ENCODE measurements around the gene SLC37A1. TPM values are rescaled to one million over a fixed set of nuclear protein-coding genes. Genes with fewer than 3 reads are reported as not detected.

Gene SLC37A1
- total RNA-seq, 1 experiment from 2014 or later, result 8.9 TPM

DNA sequence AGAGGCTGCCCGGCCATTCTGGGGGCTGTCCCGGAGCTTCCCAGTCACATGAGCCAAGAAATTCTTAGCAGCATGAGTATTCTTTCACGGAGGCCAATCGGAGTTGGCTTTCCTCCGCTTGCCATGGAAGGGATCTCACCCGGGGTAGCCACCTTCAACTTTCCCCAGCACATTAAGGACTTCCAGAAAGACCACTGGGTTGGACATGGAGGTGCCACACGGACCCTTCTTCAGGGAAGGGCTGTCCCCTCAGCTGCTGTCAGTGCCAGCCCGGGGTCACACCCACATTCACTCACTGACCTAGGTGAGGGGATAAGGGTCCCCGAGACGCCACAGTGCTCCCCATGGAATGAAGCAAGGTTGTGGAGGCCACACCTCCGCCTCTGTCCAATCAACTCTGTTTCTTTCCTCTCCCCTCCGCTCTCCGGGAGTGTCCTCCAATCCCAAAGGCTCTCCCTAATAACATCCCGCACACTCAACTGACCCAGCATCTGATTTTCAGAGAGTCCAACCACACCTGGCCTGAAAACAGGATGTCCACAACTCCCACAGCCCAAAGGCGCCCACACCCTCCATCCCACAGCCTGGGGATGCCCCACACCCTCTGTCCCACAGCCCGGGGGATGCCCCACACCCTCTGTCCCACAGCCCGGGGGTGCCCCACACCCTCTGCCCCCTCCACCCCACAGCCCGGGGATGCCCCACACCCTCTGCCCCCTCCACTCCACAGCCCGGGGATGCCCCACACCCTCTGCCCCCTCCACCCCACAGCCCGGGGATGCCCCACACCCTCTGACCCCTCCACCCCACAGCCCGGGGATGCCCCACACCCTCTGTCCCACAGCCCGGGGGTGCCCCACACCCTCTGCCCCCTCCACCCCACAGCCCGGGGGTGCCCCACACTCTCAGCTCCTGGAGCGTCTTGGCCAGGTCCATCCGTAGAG is 37.0 kb upstream of the SLC37A1 start:
- no peak for DNase-seq (ENCODE audit: extremely low read depth, low read depth)

DNA sequence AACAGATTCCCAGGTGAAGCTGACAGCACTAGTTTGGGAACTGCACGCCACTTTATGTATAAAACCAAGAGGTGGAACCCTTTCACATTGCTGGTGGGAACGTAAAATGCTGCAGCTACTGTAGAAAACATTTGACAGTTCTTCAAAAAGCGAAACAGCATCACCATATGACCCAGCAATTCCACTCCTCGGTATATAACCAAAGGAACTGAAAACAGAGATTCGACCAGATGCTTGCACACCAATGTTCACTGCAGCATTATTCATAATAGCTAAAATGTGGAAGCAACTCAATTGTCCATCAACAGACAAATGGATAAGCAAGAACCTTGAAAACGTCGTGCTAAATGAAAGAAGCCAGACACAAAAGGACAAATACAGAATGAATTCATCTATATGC is 35.1 kb upstream of the SLC37A1 start:
- no peak for DNase-seq (ENCODE audit: extremely low read depth, low read depth)

DNA sequence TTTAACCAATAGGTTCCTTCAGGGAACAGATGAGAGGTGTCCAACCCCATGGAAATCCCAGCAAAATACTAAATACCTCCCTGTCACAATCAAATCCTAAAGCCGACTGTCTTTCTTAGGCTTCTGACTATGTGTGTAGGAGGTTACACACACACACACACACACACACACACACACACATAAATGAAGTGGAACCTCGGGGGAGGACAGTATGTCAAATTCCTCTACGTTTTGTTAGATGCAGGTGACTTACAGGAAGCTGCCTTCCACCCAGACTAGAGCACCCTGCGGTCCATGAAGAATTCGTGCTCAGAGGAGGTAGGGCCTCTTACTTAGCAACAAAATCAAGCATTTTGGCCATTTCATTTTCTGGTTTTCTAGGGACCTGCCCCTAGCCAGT is 34.1 kb upstream of the SLC37A1 start:
- DNase-seq (ENCODE audit: extremely low read depth, low read depth), result no peak

DNA sequence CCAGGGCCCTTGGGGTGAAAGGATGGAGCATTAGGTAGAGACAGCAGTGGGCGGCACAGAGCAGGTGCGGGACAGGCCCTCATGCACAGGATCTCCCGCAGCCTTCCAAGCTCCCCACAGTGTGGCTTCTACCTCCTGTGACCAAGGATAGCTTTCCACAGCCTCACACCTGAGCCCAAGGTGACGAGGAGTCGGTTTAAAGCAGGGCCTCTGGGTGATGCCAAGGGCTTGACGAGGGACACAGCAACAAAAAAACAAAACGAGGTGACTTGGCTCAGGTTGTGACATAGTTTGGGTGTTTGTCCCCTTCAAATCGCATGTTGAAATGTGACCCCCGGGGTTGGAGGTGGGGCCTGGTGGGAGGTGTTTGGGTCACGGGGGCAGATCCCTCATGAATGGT is 32.9 kb upstream of the SLC37A1 start:
- DNase-seq (ENCODE audit: extremely low read depth, low read depth), result no peak

DNA sequence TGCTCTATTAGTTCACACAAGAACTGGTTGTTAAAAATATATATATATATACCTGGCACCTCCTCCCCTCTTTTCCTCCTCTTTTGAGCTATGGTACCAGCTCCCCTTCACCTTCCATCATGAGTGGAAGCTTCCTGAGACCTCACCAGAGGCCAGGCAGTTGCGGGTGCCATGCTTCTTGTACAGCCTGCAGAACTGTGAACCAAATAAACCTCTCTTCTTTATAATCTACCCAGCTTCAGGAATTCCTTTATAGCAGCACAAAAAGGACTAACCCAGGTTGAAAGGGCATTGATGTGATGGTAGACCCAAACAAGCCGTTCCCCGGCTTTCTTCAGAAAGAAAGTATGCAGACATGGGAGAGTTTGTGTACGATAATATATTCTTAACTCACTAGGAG is 32.5 kb upstream of the SLC37A1 start:
- no peak for DNase-seq (ENCODE audit: extremely low read depth, low read depth)

DNA sequence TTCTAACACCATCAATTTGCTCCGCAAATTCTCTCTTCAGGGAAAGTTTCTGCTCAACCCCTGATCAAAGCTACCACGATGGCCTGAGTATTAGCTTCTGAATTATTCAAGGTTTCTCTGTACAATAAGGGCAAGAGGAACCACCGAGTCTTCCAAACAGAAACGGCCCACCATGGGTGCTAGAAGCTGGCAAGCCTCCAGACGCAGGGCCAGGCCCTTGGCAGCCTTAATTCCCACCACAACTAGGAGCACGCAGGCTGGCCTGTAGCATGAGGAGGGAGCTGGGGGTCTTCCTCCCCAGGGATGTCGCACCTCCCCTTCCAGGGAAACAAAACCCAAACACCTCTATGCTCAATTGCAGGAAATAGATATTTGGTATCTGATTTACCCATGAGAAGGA is 28.7 kb upstream of the SLC37A1 start:
- DNase-seq (ENCODE audit: extremely low read depth, low read depth), result no peak

DNA sequence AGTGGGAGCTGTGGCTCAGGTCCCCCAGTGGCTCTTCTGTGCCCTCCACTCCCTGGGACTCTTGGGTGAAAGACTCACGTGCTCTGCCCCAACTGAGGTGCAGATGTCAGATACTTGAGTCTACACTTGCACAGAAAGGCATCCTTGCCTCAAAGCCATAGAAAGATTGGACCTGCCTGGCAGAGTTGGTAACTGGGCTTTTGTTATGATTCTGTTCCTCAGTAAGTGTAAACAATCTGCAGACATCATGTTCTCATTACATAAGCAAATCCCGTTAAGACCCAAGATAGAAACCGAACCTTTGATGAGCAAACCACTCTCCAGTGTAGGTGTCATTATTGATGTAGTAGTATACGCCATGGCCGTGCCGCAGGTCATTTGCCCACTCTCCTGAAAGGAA is 27.6 kb upstream of the SLC37A1 start:
- DNase-seq (ENCODE audit: extremely low read depth, low read depth), result no peak

DNA sequence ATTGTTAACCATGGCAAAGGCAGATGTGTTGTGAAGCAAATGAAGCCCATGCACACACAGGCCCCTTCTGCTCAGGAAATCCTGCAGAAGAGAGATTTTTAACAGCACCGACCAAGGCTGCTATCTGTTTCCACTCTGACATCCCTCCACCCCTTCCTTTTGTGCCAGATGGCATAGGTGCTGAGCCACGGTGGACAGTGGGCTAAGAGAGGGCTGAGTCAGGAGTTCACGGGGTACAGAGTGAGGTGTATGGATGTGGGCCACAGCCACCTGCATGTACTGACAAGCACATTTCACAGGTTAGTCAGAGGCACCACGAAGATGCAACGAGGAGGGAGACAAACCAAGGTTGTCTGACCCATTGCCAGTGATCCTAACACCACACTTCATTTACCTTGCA is 27.1 kb upstream of the SLC37A1 start:
- no peak for DNase-seq (ENCODE audit: extremely low read depth, low read depth)

DNA sequence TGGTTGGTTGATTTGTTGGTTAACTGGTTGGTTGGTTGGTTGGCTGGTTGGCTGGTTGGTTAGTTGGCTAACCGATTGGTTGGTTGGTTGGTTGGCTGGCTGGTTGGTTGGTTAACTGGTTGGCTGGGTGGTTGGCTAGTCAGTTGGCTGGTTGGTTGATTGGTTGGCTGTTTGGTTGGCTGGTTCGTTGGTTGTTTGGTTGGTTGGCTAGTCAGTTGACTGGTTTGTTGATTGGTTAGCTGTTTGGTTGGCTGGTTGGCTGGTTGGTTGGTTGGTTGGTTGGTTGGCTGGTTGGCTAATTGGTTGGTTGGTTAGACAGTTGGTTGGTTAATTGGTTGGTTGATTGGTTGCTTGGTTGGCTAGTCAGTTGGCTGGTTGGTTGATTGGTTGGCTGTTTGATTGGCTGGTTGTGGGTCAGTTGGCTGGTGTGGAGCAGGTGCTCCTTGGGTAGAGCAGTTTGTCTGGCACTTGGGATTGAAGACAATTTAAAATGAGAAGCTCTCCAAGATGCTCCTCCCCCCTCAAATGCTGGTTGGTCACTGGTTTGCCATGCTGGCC is 24.6 kb upstream of the SLC37A1 start:
- no peak for DNase-seq (ENCODE audit: extremely low read depth, low read depth)

DNA sequence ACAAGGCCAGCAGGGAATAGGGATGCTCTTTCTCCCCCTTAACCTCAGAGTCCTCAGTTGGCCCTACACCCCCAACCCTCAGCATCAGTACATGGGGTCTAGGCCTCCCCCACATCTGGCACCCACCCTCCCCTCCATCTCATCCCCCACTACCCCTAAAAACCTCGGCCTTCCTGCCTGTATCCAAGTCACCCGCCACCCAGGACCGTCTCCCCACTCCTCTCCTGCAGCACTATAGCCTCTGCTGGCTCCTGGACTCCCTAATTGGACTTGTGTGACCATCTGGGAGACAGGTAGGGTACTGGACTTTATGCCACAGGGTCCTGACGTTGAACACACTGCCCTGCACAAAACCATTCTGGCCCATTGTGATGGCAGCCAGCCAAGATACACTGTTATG is 23.7 kb upstream of the SLC37A1 start:
- no peak for DNase-seq (ENCODE audit: extremely low read depth, low read depth)

DNA sequence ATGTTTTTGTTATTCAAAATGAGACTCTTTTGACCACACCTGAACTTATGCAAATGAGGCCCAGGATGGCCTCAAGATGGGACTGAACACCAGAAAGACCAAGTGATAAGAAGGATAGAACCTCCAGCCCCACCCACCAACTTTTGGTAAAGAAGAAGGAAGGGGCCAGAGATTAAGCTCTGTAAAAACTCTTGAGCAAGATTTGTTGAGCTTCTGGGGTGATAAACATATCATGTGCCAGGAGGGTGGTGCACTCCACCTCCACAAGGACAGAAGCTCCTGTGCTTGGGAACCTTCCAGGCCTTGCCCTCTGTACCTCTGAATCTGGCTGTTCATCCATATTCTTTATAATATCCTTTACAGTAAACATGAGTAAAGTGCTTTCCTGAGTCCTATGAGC is 22.9 kb upstream of the SLC37A1 start:
- DNase-seq (ENCODE audit: extremely low read depth, low read depth), result no peak

DNA sequence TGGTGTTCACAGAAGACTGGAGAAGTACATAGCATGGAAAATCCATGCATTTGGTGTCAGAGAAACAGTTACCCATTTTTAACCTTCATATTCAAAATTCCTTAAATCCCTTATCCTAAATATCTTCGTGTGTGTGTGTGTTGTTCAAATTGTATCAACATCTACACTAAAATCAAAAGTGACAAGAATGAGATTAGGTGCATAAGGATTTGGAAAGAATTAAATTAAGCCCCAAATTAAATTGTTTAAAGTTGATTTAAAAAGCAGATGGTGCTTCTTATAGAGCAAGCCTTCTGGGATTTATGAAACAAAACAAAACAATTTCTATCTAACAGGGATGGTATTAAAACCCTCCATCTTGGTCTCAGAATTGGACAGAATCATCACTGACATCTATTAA is 22.3 kb upstream of the SLC37A1 start:
- no peak for DNase-seq (ENCODE audit: extremely low read depth, low read depth)

DNA sequence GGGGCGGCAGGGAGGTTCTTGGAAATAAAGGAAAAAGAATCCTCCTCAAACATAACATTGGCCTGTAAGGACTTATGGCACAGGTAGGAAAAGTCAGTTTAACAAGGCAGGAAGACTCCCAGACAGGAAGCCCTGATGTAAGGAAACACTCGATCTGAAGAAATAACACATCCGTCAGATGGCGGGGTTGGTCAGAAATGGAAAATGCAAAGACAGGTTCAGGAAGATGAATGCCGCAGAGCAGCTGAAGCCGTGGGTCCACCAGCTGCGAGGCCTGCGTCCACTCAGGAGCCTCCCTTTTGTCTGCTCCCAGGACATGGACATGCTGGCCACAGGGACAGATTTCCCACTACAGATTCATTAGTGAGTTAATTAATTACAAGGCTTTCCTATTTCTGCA is 21.5 kb upstream of the SLC37A1 start:
- DNase-seq (ENCODE audit: extremely low read depth, low read depth), result no peak

DNA sequence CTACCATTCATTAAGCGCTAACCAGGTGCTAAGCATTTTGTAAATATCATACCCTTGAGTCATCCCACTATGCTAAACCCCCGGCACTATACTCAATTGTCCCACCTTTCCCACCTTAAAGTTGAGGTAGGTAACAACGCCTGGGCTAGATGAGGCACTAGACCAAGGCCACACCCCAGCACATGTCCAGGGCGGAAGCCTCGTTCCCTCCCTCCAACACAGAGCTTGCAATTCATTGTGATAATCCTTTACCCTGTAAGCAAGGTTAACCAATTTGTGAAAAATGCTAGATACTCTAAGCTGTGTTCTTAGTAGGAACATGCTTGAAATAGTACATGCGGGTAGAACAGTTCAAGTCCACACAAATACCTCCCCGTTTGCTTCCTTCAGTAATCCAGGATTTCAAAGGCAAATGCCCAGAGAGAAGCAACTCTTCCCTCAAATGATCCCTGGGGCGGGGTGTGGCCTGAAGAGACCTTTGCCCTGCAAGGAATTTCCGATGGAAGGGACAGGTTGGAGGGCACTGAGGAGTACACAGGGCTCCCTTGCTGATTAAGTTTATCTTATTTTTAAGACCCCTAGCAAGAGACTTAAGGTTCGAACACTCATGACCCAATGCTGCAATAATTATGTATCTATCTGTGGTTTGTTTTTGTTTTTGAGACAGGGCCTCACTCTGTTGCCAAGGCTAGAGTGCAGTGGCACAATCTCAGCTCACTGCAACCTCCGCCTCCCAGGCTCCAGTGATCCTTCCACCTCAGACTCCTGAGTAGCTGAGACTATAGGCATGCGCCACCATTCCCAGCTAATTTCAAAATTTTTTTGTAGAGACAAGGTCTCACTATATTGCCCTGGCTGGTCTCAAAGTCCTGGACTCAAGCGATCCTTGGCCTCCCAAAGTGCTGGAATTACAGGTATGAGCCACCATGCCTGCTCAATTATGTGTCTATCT is 20.3 kb upstream of the SLC37A1 start:
- DNase-seq (ENCODE audit: extremely low read depth, low read depth), result no peak

DNA sequence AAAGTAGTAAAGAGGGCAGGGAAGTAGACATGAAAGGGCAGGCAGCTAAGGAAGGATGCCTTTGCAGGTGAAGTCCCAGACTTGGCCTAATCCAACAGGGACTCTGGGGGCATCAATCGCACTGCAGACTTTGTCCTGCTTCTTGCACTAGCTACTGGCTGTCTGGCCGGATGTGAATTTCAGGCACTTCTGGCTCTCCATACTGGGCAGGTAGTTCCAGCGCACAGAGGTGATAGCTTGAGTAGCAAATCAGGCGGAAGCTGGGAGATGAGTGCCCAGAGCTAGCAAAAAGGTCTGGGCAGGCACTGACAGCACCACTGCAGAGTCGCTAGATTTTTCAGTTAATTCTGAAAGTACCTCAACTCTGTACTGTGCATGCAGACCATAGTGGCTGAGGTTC is 18.6 kb upstream of the SLC37A1 start:
- DNase-seq (ENCODE audit: extremely low read depth, low read depth), result no peak

DNA sequence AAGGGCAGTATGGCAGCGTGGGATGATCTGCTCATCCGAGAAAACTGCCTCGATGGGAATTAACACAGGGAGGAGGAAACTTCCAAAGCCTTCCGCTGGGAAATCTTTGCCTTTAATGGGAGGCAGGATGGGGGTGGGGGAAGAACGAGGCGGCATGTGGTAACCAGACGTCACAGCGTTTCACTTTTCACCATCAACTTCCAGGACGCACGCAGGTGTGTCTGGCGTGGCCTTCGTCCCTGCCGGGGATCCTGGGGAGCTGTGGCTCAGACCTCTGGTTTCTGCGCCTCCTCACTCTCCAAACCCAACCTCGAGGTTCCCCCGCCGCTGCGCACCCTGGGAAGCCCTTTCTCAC is 17.9 kb upstream of the SLC37A1 start:
- DNase-seq (ENCODE audit: extremely low read depth, low read depth), result no peak

DNA sequence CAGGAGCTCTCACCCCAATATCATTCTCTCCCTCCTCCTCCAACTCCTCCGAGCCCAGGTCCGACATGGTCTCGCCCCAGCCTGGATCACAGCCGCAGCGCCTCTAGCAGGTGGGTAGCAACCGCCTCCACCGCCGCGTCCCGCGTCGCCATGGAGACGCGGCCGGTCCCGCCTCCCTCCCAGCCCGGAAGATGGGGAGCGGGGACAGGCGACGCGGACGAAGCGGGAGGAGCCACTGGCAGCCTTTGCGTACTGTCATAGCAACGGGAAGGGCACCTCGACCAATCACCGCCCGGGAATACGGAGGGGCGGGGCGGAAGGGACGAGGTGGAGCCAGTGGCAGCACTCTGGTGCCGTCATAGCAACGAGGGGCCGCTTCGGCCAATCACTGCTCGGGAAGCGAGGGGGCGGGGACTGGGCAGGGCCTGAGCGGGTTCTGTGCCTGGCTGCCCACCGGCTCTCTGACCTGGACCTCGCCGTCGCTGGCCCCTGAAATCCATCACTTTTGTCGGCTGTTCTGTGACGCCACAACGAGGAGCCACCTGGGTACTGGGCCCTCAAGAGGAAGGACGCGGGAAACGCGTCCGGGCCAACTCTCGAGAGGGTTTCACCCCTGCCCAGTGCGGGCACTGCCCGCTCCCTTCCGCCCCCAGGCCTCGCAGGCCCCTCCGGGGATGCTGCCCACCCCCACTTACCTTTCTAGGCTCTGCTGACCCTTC is 17.4 kb upstream of the SLC37A1 start, which contains the start of gene RSPH1:
RSPH1 (minus strand) TSS at position 105 of the 719 bp plus-strand sequence; CDS start at position 67, 38 bp downstream.
- DNase-seq (ENCODE audit: extremely low read depth, low read depth), result peak; percentile 97

DNA sequence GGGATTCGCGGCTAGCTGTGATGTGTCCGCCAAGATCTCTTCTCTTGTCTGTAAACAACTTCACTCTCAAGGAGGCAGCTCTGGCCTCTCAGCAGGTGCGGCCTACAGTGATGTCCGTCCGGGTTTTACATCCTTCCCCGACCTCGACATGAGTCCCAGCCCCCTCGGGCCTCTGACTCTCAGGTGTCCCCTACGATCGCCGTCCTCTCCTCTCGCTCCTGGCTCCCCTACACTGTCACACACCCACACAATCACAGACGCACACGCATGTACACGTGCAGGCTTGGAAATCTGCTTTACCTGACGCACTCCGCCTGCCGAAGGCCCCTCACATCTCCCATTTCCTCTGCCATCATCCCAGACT is 16.8 kb upstream of the SLC37A1 start:
- DNase-seq (ENCODE audit: extremely low read depth, low read depth), result no peak

DNA sequence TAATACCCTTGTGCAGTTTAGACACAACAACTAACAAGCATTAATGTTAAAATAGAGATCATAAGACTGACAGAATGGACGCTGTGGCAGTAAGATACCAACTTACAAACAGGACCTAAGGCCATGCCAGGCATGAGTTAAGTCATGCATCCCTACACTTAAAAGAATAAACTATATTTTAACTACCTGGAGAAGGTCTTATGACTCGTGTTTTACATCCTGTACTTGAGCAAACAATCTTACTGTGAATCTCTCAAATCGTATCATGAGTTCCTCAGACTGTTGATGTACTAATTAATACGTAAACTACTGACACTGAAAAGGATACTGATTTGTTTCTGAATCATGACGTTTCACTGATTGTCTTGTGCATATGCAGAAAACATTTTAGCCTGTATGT is 15.6 kb upstream of the SLC37A1 start:
- no peak for DNase-seq (ENCODE audit: extremely low read depth, low read depth)

DNA sequence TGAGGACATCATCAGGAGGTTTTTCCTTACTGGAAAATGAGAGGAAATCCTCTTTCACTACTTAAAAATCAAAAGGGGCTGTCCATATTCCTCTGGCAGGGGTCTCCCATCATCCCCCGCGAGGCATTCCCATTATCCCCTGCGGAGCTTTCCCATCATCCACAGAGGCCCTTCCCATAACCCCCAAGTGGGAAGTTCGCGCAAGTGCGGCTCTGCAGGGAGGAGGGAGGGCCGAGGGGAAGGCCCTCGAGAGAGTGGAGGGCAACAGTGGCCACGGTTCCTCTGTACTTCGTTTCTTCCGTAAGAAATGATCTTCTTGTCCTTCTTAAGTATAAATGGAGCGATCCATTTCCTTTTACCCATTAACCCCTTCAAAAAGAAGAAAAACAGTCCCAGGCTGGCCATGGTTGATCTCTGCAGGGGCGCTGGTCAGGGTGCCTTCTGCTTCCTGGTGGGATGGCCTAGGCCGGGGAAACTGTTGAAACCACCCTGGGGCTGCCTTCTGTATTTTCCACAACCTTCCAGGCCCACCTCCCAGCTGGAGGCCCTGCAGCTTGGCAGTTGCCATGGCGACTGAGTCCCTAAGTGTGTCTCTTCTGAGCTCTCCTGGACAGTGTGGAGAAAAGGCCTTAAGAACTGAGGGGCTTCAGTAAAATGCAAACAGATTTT is 14.1 kb upstream of the SLC37A1 start:
- DNase-seq (ENCODE audit: extremely low read depth, low read depth), result no peak

Measured in NCI-H460 (cell line).